Activated CD8-positive, alpha-beta T cell treated with anti-CD3 and anti-CD28 coated beads for 36 hours (primary cell): ENCODE results near the gene PAPSS2. TPM values are rescaled to one million over a fixed set of nuclear protein-coding genes. Genes with fewer than 3 reads are reported as not detected.

Source experiments
- ATAC-seq: fragments of 200-7000 bp; cut with Tn5 transposase; one replicate; pipeline ENCODE4 v1.10.0; 2021; ENCODE audit warnings: mild to moderate bottlenecking, moderate library complexity
- CTCF ChIA-PET: fragments of 350-600 bp; sonication (Branson Sonifier 250); formaldehyde crosslinking; loops from one replicate; lab custom pipeline; 2021; ENCODE audit warnings: antibody characterized with exemption; lab: Charles Lee
- POLR2A ChIA-PET: fragments of 350-600 bp; sonication (Branson Sonifier 250); formaldehyde crosslinking; loops from one replicate; lab custom pipeline; 2021; ENCODE audit warnings: antibody characterized with exemption; lab: Charles Lee
- DNase-seq: peaks from one replicate; pipeline ENCODE4 v3.0.0-alpha.2; 2020
- H3K27ac Mint-ChIP-seq: one replicate; pipeline ENCODE4 v1.8.0; 2021; ENCODE audit warnings: mild to moderate bottlenecking, mixed read lengths
- H3K27me3 Mint-ChIP-seq: one replicate; pipeline ENCODE4 v1.8.0; 2021; ENCODE audit warnings: mixed read lengths
- H3K36me3 Mint-ChIP-seq: one replicate; pipeline ENCODE4 v1.8.0; 2021; ENCODE audit warnings: low read depth, mixed read lengths
- H3K4me1 Mint-ChIP-seq: one replicate; pipeline ENCODE4 v1.8.0; 2021; ENCODE audit warnings: low read depth, mixed read lengths
- H3K4me3 Mint-ChIP-seq: one replicate; pipeline ENCODE4 v1.8.0; 2021; ENCODE audit warnings: mild to moderate bottlenecking, moderate library complexity, mixed read lengths
- H3K9me3 Mint-ChIP-seq: one replicate; pipeline ENCODE4 v1.8.0; 2021; ENCODE audit warnings: mixed read lengths
- CTCF ChIP-seq: fragments of 200-600 bp; IDR thresholded peaks from one replicate; pipeline ENCODE4 v1.8.0; 2022; ENCODE audit warnings: antibody characterized with exemption, mild to moderate bottlenecking
- intact Hi-C: fragments of 100-400 bp; cut with micrococcal nuclease; formaldehyde crosslinking; loops from one replicate; pipeline ENCODE4 v1.10.0; 2022
- total RNA-seq, 2 experiments: library from RNA; stranded (reverse); gene quantifications; one replicate each; pipeline ENCODE4 v1.2.3, GENCODE V29; 2021

PAPSS2 gene
- total RNA-seq, 2 experiments from 2014 or later, result 0.14 to 0.20 TPM

- no peaks in the 10 kb centered on the region for H3K36me3 Mint-ChIP-seq
- peaks cover 3% of the 10 kb centered on the region for H3K27me3 Mint-ChIP-seq
- H3K4me1 Mint-ChIP-seq, result no peaks in the 10 kb centered on the region
- TF ChIP-seq CTCF, result no peak
- CTCF ChIA-PET, result interaction anchor here (1.5 kb wide), 1 partner anchor 7 kb away, joined by 3 read pairs; no protein-coding TSS in a partner anchor
- POLR2A ChIA-PET, result no interaction called here
- DNase-seq (no peak), ATAC-seq (no peak)
- no peak overlapping the region for H3K4me3 Mint-ChIP-seq
- intact Hi-C loops, result no loop called here
- no peaks in the 10 kb centered on the region for H3K9me3 Mint-ChIP-seq
- no peak overlapping the region for H3K27ac Mint-ChIP-seq
Observed at GRCh38 chr10:87683356-87683755, 23.7 kb downstream of the PAPSS2 start.

- Mint-ChIP-seq H3K9me3 (no peaks in the 10 kb centered on the region), H3K4me3 (no peak overlapping the region), H3K27me3 (peaks cover 3% of the 10 kb centered on the region), H3K4me1 (no peaks in the 10 kb centered on the region), H3K27ac (no peak overlapping the region), H3K36me3 (no peaks in the 10 kb centered on the region)
- no peak for TF ChIP-seq CTCF
- ChIA-PET CTCF (interaction anchor here (1.5 to 1.7 kb wide), 2 partner anchors 8 to 38 kb away, joined by 3 read pairs; no protein-coding TSS in a partner anchor), POLR2A (no interaction called here)
- no peak for DNase-seq
- intact Hi-C loops, result no loop called here
- no peak for ATAC-seq
Observed at GRCh38 chr10:87684001-87684638, 24.4 kb downstream of the PAPSS2 start.

GRCh38 chr10:87685832-87686574, 26.3 kb downstream of the PAPSS2 start:
- Mint-ChIP-seq H3K36me3 (no peaks in the 10 kb centered on the region), H3K27ac (no peak overlapping the region), H3K9me3 (no peaks in the 10 kb centered on the region), H3K27me3 (peaks cover 2% of the 10 kb centered on the region), H3K4me3 (no peak overlapping the region), H3K4me1 (no peaks in the 10 kb centered on the region)
- ATAC-seq (no peak), DNase-seq (no peak)
- ChIA-PET POLR2A (no interaction called here), CTCF (interaction anchor here (1.7 kb wide), 1 partner anchor 36 kb away, joined by 3 read pairs; no protein-coding TSS in a partner anchor)
- intact Hi-C loops, result no loop called here
- no peak for TF ChIP-seq CTCF

- no peaks in the 10 kb centered on the region for H3K36me3 Mint-ChIP-seq
Observed at GRCh38 chr10:87691506-87692070, 31.9 kb downstream of the PAPSS2 start.

More at GRCh38 chr10:87691506-87692070, 31.9 kb downstream of the PAPSS2 start:
- no peak for ATAC-seq
- Mint-ChIP-seq H3K9me3 (no peaks in the 10 kb centered on the region), H3K27ac (no peak overlapping the region), H3K4me3 (no peak overlapping the region), H3K27me3 (peaks cover 2% of the 10 kb centered on the region), H3K4me1 (no peaks in the 10 kb centered on the region)
- DNase-seq, result no peak
- intact Hi-C loops, result no loop called here
- no peak for TF ChIP-seq CTCF
- ChIA-PET CTCF (interaction anchor here (1.2 kb wide), 1 partner anchor 158 kb away, joined by 4 read pairs; no protein-coding TSS in a partner anchor), POLR2A (no interaction called here)
